ENCODE data around the gene PFDN5. TPM values are rescaled to one million over a fixed set of nuclear protein-coding genes. Genes with fewer than 3 reads are reported as not detected.
"Not testable (repeated sequence)": the region's sequence is repeated elsewhere in the genome, so short reads cannot be mapped to it uniquely, and the experiment has no call there.

PFDN5 gene
- total and polyA plus RNA-seq, 2 experiments from 2014 or later, result 380 to 625 TPM

GRCh38 chr12:53289891-53290290 lies 5.5 kb upstream of the PFDN5 start:
- H3K4me1 ChIP-seq (ENCODE audit: insufficient read depth), result peaks cover 24% of the 10 kb centered on the region
- WGBS, 2 experiments (ENCODE audit: low coverage in 1 of 2, low lambda C conversion rate in 2 of 2, missing lambda C conversion rate in 2 of 2), result 27 to 30% methylated on average over 4 of the region's 4 CpGs
- no peaks in the 10 kb centered on the region for H3K27me3 ChIP-seq (replicated peaks; ENCODE audit: insufficient read depth)
- H3K4me2 ChIP-seq (ENCODE audit: unreplicated experiment), result peak overlapping the region; percentile 42
- H3K27ac ChIP-seq, result peak overlapping the region; percentile 77
- peaks cover 27% of the 10 kb centered on the region for H3F3A ChIP-seq (ENCODE audit: insufficient read depth)
- peak; percentile 82 for DNase-seq
- peak overlapping the region; percentile 51 for H3K9ac ChIP-seq
- no peaks in the 10 kb centered on the region for H3K79me2 ChIP-seq (ENCODE audit: insufficient read depth)
- H3K36me3 ChIP-seq (ENCODE audit: low read depth), result no peaks in the 10 kb centered on the region
- no peaks in the 10 kb centered on the region for H3K9me2 ChIP-seq (ENCODE audit: insufficient read depth)
- H3K9me3 ChIP-seq (ENCODE audit: low read depth), result no peaks in the 10 kb centered on the region
- TF ChIP-seq EZH2phosphoT487 (IDR thresholded peaks at IDR 0.05; ENCODE audit: insufficient read depth, low read depth) (no peak), EZH2 (IDR thresholded peaks at IDR 0.05; ENCODE audit: insufficient read depth, poor library complexity, severe bottlenecking) (no peak)
- H3K4me3 ChIP-seq, result no peak overlapping the region
- in situ Hi-C loops (cut with MboI), result loop anchor here (10.0 kb wide), 1 partner anchor 75 kb away; no protein-coding TSS in a partner anchor
- H4K20me1 ChIP-seq (ENCODE audit: insufficient read depth), result no peaks in the 10 kb centered on the region
- 0 out of 2 replicates have a peak overlapping the region, but pooled peaks have one; percentile 20 for H2AFZ ChIP-seq

GRCh38 chr12:53290661-53291060 lies 4.7 kb upstream of the PFDN5 start:
- TF ChIP-seq EZH2 (IDR thresholded peaks at IDR 0.05; ENCODE audit: insufficient read depth, poor library complexity, severe bottlenecking), result no peak
- no peak for TF ChIP-seq EZH2phosphoT487 (IDR thresholded peaks at IDR 0.05; ENCODE audit: insufficient read depth, low read depth)
- peaks cover 30% of the 10 kb centered on the region for H3F3A ChIP-seq (ENCODE audit: insufficient read depth)
- H3K9ac ChIP-seq, result peak overlapping the region; percentile 51
- H3K9me3 ChIP-seq (ENCODE audit: low read depth), result no peaks in the 10 kb centered on the region
- peak overlapping the region; percentile 77 for H3K27ac ChIP-seq
- in situ Hi-C loops (cut with MboI), result no loop called here
- peak; percentile 61 for DNase-seq
- no peaks in the 10 kb centered on the region for H3K36me3 ChIP-seq (ENCODE audit: low read depth)
- peaks cover 26% of the 10 kb centered on the region for H3K4me1 ChIP-seq (ENCODE audit: insufficient read depth)
- WGBS, 2 experiments (ENCODE audit: low coverage in 1 of 2, low lambda C conversion rate in 2 of 2, missing lambda C conversion rate in 2 of 2), result 71 to 74% methylated on average over 9 of the region's 9 CpGs
- H3K9me2 ChIP-seq (ENCODE audit: insufficient read depth), result no peaks in the 10 kb centered on the region
- no peaks in the 10 kb centered on the region for H4K20me1 ChIP-seq (ENCODE audit: insufficient read depth)
- H3K4me2 ChIP-seq (ENCODE audit: unreplicated experiment), result peak overlapping the region; percentile 42
- no peaks in the 10 kb centered on the region for H3K27me3 ChIP-seq (replicated peaks; ENCODE audit: insufficient read depth)
- H3K4me3 ChIP-seq, result no peak overlapping the region
- H2AFZ ChIP-seq, result peak overlapping the region; percentile 61
- peaks cover 3% of the 10 kb centered on the region for H3K79me2 ChIP-seq (ENCODE audit: insufficient read depth)

GRCh38 chr12:53292426-53292825 lies 2.9 kb upstream of the PFDN5 start:
- H3K4me3 ChIP-seq, result no peak overlapping the region
- H3K4me2 ChIP-seq (ENCODE audit: unreplicated experiment), result no peak overlapping the region
- no peaks in the 10 kb centered on the region for H3K9me3 ChIP-seq (ENCODE audit: low read depth)
- H3K27ac ChIP-seq, result no peak overlapping the region
- no peaks in the 10 kb centered on the region for H4K20me1 ChIP-seq (ENCODE audit: insufficient read depth)
- peaks cover 21% of the 10 kb centered on the region for H3K79me2 ChIP-seq (ENCODE audit: insufficient read depth)
- no peaks in the 10 kb centered on the region for H3K27me3 ChIP-seq (replicated peaks; ENCODE audit: insufficient read depth)
- in situ Hi-C loops (cut with MboI), result no loop called here
- 0 out of 2 replicates have a peak, but pooled peaks cover 4% of the 10 kb centered on the region for H3K36me3 ChIP-seq (ENCODE audit: low read depth)
- H3K4me1 ChIP-seq (ENCODE audit: insufficient read depth), result peaks cover 39% of the 10 kb centered on the region
- H2AFZ ChIP-seq, result no peak overlapping the region
- H3F3A ChIP-seq (ENCODE audit: insufficient read depth), result peaks cover 47% of the 10 kb centered on the region
- no peak overlapping the region for H3K9ac ChIP-seq
- no peak for DNase-seq
- TF ChIP-seq EZH2 (IDR thresholded peaks at IDR 0.05; ENCODE audit: insufficient read depth, poor library complexity, severe bottlenecking), result no peak
- TF ChIP-seq EZH2phosphoT487 (IDR thresholded peaks at IDR 0.05; ENCODE audit: insufficient read depth, low read depth), result no peak
- H3K9me2 ChIP-seq (ENCODE audit: insufficient read depth), result no peaks in the 10 kb centered on the region

GRCh38 chr12:53295891-53296219 lies 513 bp downstream of the PFDN5 start:
- peaks cover 43% of the 10 kb centered on the region for H3K4me1 ChIP-seq (ENCODE audit: insufficient read depth)
- WGBS, 2 experiments (ENCODE audit: low coverage in 1 of 2, low lambda C conversion rate in 2 of 2, missing lambda C conversion rate in 2 of 2), result 1 to 3% methylated on average over 12 of the region's 12 CpGs
- peak overlapping the region; percentile 93 for H3K4me3 ChIP-seq
- peak overlapping the region; percentile 96 for H3K9ac ChIP-seq
- peaks cover 29% of the 10 kb centered on the region for H3K79me2 ChIP-seq (ENCODE audit: insufficient read depth)
- H2AFZ ChIP-seq, result peak overlapping the region; percentile 82
- H3K27ac ChIP-seq, result peak overlapping the region; percentile 100
- 0 out of 2 replicates have a peak, but pooled peaks cover 4% of the 10 kb centered on the region for H3K36me3 ChIP-seq (ENCODE audit: low read depth)
- H3K27me3 ChIP-seq (replicated peaks; ENCODE audit: insufficient read depth), result no peaks in the 10 kb centered on the region
- no peaks in the 10 kb centered on the region for H3K9me2 ChIP-seq (ENCODE audit: insufficient read depth)
- in situ Hi-C loops (cut with MboI), result no loop called here
- H4K20me1 ChIP-seq (ENCODE audit: insufficient read depth), result no peaks in the 10 kb centered on the region
- H3F3A ChIP-seq (ENCODE audit: insufficient read depth), result peaks cover 51% of the 10 kb centered on the region
- no peak for TF ChIP-seq EZH2phosphoT487 (IDR thresholded peaks at IDR 0.05; ENCODE audit: insufficient read depth, low read depth)
- TF ChIP-seq EZH2 (IDR thresholded peaks at IDR 0.05; ENCODE audit: insufficient read depth, poor library complexity, severe bottlenecking), result no peak
- peak overlapping the region; percentile 90 for H3K4me2 ChIP-seq (ENCODE audit: unreplicated experiment)
- H3K9me3 ChIP-seq (ENCODE audit: low read depth), result no peaks in the 10 kb centered on the region
- DNase-seq, result peak; percentile 29

- Histone ChIP-seq H3K4me2 (ENCODE audit: unreplicated experiment) (peak overlapping the region; percentile 90), H3K27ac (peak overlapping the region; percentile 100), H3K79me2 (ENCODE audit: insufficient read depth) (peaks cover 42% of the 10 kb centered on the region), H3K4me1 (ENCODE audit: insufficient read depth) (peaks cover 46% of the 10 kb centered on the region), H3K4me3 (peak overlapping the region; percentile 93), H3F3A (ENCODE audit: insufficient read depth) (peaks cover 55% of the 10 kb centered on the region), H3K9ac (peak overlapping the region; percentile 96)
- H3K9me2 ChIP-seq (ENCODE audit: insufficient read depth); H3K9me3 ChIP-seq (ENCODE audit: low read depth); H3K27me3 ChIP-seq (replicated peaks; ENCODE audit: insufficient read depth); H4K20me1 ChIP-seq (ENCODE audit: insufficient read depth); H3K36me3 ChIP-seq (ENCODE audit: low read depth); DNase-seq; in situ Hi-C loops (cut with MboI); H2AFZ ChIP-seq: not testable (repeated sequence)
- WGBS, 2 experiments (ENCODE audit: low coverage in 1 of 2, low lambda C conversion rate in 2 of 2, missing lambda C conversion rate in 2 of 2), result 92 to 95% methylated on average over 10 of the region's 10 CpGs
Measured at GRCh38 chr12:53297106-53297505, 1.8 kb downstream of the PFDN5 start.

All from GM23248 (cell line).